HepG2 (cell line): ENCODE measurements around the gene STYX. TPM values are rescaled to one million over a fixed set of nuclear protein-coding genes. Genes with fewer than 3 reads are reported as not detected.

Source experiments
- ATF7-NPFF ChIP-seq: sonication (generic); formaldehyde crosslinking; IDR thresholded peaks from 2 replicates; pipeline ENCODE4 v1.8.1; 2023; ENCODE audit warnings: mild to moderate bottlenecking, low read depth, missing genetic modification reagents, moderate library complexity
- ATM ChIP-seq: fragments of 450-650 bp; IDR thresholded peaks from 2 replicates; pipeline ENCODE4 v1.7.1; 2017; ENCODE audit warnings: mild to moderate bottlenecking, borderline replicate concordance
- CREM ChIP-seq, 2 experiments: sonication (generic) in 1 of 2; formaldehyde crosslinking in 1 of 2; IDR thresholded peaks; 2 replicates each; pipeline versions ENCODE4 v1.4.0 to v1.6.1; 2016 to 2020; ENCODE audit warnings: antibody characterized with exemption in 1 of 2, mild to moderate bottlenecking in 1 of 2, missing genetic modification reagents in 1 of 2
- FOSL2 ChIP-seq: sonication (generic); formaldehyde crosslinking; IDR thresholded peaks from 2 replicates; pipeline ENCODE4 v1.4.0; 2020; ENCODE audit warnings: missing genetic modification reagents
- HDAC6 ChIP-seq: fragments of 200-600 bp; sonication (generic); IDR thresholded peaks from 2 replicates; pipeline ENCODE4 v1.7.0; 2017; ENCODE audit warnings: mild to moderate bottlenecking, antibody characterized with exemption, low read length, low read depth
- IRF2 ChIP-seq: IDR thresholded peaks from 2 replicates; pipeline ENCODE4 v1.6.1; 2018; ENCODE audit warnings: missing genetic modification reagents, missing compliant biosample characterization
- JUND ChIP-seq: sonication (generic); formaldehyde crosslinking; IDR thresholded peaks from 2 replicates; pipeline ENCODE4 v1.8.0; 2022; ENCODE audit warnings: mild to moderate bottlenecking, missing genetic modification reagents
- KDM2A ChIP-seq: sonication (generic); formaldehyde crosslinking; IDR thresholded peaks from 2 replicates; pipeline ENCODE4 v1.4.0; 2020; ENCODE audit warnings: low read depth, missing genetic modification reagents, borderline replicate concordance
- MTF1 ChIP-seq: sonication (generic); formaldehyde crosslinking; IDR thresholded peaks from 2 replicates; pipeline ENCODE4 v1.5.0; 2020; ENCODE audit warnings: missing genetic modification reagents
- NCOA5 ChIP-seq: sonication (generic); formaldehyde crosslinking; IDR thresholded peaks from 2 replicates; pipeline ENCODE4 v1.4.0; 2020; ENCODE audit warnings: missing genetic modification reagents
- NFATC3 ChIP-seq: sonication (generic); formaldehyde crosslinking; IDR thresholded peaks from 2 replicates; pipeline ENCODE4 v1.5.1; 2020; ENCODE audit warnings: mild to moderate bottlenecking, missing genetic modification reagents
- NPAS2 ChIP-seq: sonication (generic); formaldehyde crosslinking; IDR thresholded peaks from 2 replicates; pipeline ENCODE4 v1.8.0; 2022; ENCODE audit warnings: mild to moderate bottlenecking, missing genetic modification reagents, borderline replicate concordance
- PRPF4 ChIP-seq: fragments of 200-400 bp; formaldehyde crosslinking; IDR thresholded peaks from 2 replicates; pipeline ENCODE4 v1.6.1; 2016; ENCODE audit warnings: low read length, low read depth; ENCODE audit not compliant: poor library complexity, severe bottlenecking
- RXRA ChIP-seq: sonication (generic); formaldehyde crosslinking; IDR thresholded peaks from 2 replicates; pipeline ENCODE4 v1.5.1; 2020; ENCODE audit warnings: missing genetic modification reagents
- SP4 ChIP-seq: sonication (generic); formaldehyde crosslinking; IDR thresholded peaks from 2 replicates; pipeline ENCODE4 v1.8.1; 2023; ENCODE audit warnings: mild to moderate bottlenecking, missing genetic modification reagents
- SUZ12 ChIP-seq: fragments of 150-350 bp; IDR thresholded peaks from 2 replicates; pipeline ENCODE4 v1.6.1; 2014; ENCODE audit warnings: low read depth, low read length
- WIZ ChIP-seq: sonication (generic); formaldehyde crosslinking; IDR thresholded peaks from 2 replicates; pipeline ENCODE4 v1.5.1; 2020; ENCODE audit warnings: mild to moderate bottlenecking, missing genetic modification reagents
- ZBTB26 ChIP-seq: IDR thresholded peaks from 2 replicates; pipeline ENCODE4 v1.6.1; 2016; ENCODE audit warnings: missing compliant biosample characterization, missing genetic modification reagents, borderline replicate concordance
- ZFAT ChIP-seq: sonication (generic); formaldehyde crosslinking; conservative IDR thresholded peaks from 2 replicates; pipeline ENCODE4 v1.8.1; 2023; ENCODE audit warnings: missing genetic modification reagents, inconsistent platforms
- ZNF160 ChIP-seq: sonication (generic); formaldehyde crosslinking; IDR thresholded peaks from 2 replicates; pipeline ENCODE4 v1.8.0; 2022; ENCODE audit warnings: mild to moderate bottlenecking, inconsistent platforms, missing genetic modification reagents
- ZNF207 ChIP-seq: fragments of 450-650 bp; IDR thresholded peaks from 2 replicates; pipeline ENCODE4 v1.6.1; 2016; ENCODE audit warnings: antibody characterized with exemption, borderline replicate concordance
- ZNF225 ChIP-seq: sonication (generic); formaldehyde crosslinking; IDR thresholded peaks from 2 replicates; pipeline ENCODE4 v1.4.0; 2020; ENCODE audit warnings: mild to moderate bottlenecking, missing genetic modification reagents
- ZNF232 ChIP-seq: sonication (generic); formaldehyde crosslinking; IDR thresholded peaks from 2 replicates; pipeline ENCODE4 v1.4.0; 2020; ENCODE audit warnings: missing genetic modification reagents, borderline replicate concordance
- ZNF430 ChIP-seq: sonication (generic); formaldehyde crosslinking; IDR thresholded peaks from 2 replicates; pipeline ENCODE4 v1.9.0; 2021; ENCODE audit warnings: mild to moderate bottlenecking, missing genetic modification reagents
- ZNF564 ChIP-seq: sonication (generic); formaldehyde crosslinking; IDR thresholded peaks from 2 replicates; pipeline ENCODE4 v1.8.1; 2023; ENCODE audit warnings: mild to moderate bottlenecking, missing genetic modification reagents
- ZNF605 ChIP-seq: sonication (generic); formaldehyde crosslinking; IDR thresholded peaks from 2 replicates; pipeline ENCODE4 v1.8.0; 2022; ENCODE audit warnings: mild to moderate bottlenecking, missing genetic modification reagents
- ZNF615 ChIP-seq: sonication (generic); formaldehyde crosslinking; IDR thresholded peaks from 2 replicates; pipeline ENCODE4 v1.5.0; 2020; ENCODE audit warnings: mild to moderate bottlenecking, missing genetic modification reagents, borderline replicate concordance
- ZNF75D ChIP-seq: sonication (generic); formaldehyde crosslinking; IDR thresholded peaks from 2 replicates; pipeline ENCODE4 v1.8.1; 2023; ENCODE audit warnings: missing genetic modification reagents, mild to moderate bottlenecking, borderline replicate concordance
- ZNF776 ChIP-seq: sonication (generic); formaldehyde crosslinking; IDR thresholded peaks from 2 replicates; pipeline ENCODE4 v1.4.0; 2020; ENCODE audit warnings: mild to moderate bottlenecking, missing genetic modification reagents
- ZNF891 ChIP-seq: sonication (generic); formaldehyde crosslinking; IDR thresholded peaks from 2 replicates; pipeline ENCODE4 v1.5.0; 2020; ENCODE audit warnings: mild to moderate bottlenecking, missing genetic modification reagents
- polyA plus RNA-seq, 8 experiments: library from polyadenylated mRNA; depleted of rRNA in 3 of 8; stranded (reverse) in 7 of 8; unstranded in 1 of 8; fragments of >200 nt; fragmentation: Illumina TruSeq in 4 of 8; extraction: Trizol in 4 of 8; gene quantifications; 2 replicates each; pipeline versions ENCODE4 v1.2.1 to v1.2.3, GENCODE V29; 2011 to 2016; ENCODE audit warnings: low read depth in 4 of 8, missing spikeins in 1 of 8, mixed read lengths in 1 of 8; ENCODE audit not compliant: insufficient read depth in 1 of 8
- total RNA-seq, 5 experiments: library from RNA; depleted of rRNA; stranded (reverse); fragments of >200 nt; fragmentation: Illumina TruSeq; extraction: Trizol; gene quantifications; 2 replicates each; pipeline ENCODE4 v1.2.3, GENCODE V29; 2016; ENCODE audit warnings: low read depth in 1 of 5

The STYX gene
- total and polyA plus RNA-seq, 2 of the 13 experiments (the other 11 are each of a cell fraction or from before 2014, with no cell fraction given), result 6.6 to 10.9 TPM

- no peak for TF ChIP-seq ATM
- no peak for TF ChIP-seq PRPF4
- TF ChIP-seq JUND, result no peak
- TF ChIP-seq ZNF207, result no peak
- peak; percentile 19; the same call in 1 of the 2 replicates for TF ChIP-seq IRF2 (CRISPR knock-in tag)
- no peak for TF ChIP-seq NFATC3 (CRISPR knock-in tag)
- no peak for TF ChIP-seq ZNF75D (CRISPR knock-in tag)
- peak; percentile 85 for TF ChIP-seq ZNF605 (CRISPR knock-in tag)
- TF ChIP-seq NPAS2 (CRISPR knock-in tag), result no peak
- TF ChIP-seq FOSL2 (CRISPR knock-in tag), result peak; percentile 42; the same call in 1 of the 2 replicates
- TF ChIP-seq SUZ12, result no peak
- TF ChIP-seq KDM2A, result peak; percentile 89
- TF ChIP-seq ZNF564 (CRISPR knock-in tag), result peak; percentile 72
- peak; percentile 87; the same call in 1 of the 2 replicates for TF ChIP-seq ZNF232
- TF ChIP-seq SP4 (CRISPR knock-in tag), result peak; percentile 96
- TF ChIP-seq ZNF776 (CRISPR knock-in tag), result peak; percentile 86
- TF ChIP-seq ATF7-NPFF, result peak; percentile 83
- 0 out of 2 replicates have a peak, but pooled peaks have one; percentile 13 for TF ChIP-seq CREM (IDR thresholded peaks at IDR 0.05)
- TF ChIP-seq CREM (CRISPR knock-in tag; IDR thresholded peaks at IDR 0.05), result no peak
- peak; percentile 82; the same call in 1 of the 2 replicates for TF ChIP-seq ZNF430
- peak; percentile 43; the same call in 1 of the 2 replicates for TF ChIP-seq ZNF160 (CRISPR knock-in tag)
- TF ChIP-seq WIZ (CRISPR knock-in tag), result no peak
- TF ChIP-seq ZNF615, result 0 out of 2 replicates have a peak, but pooled peaks have one; percentile 52
- no peak; the same call in 1 of the 2 replicates for TF ChIP-seq ZBTB26
- no peak for TF ChIP-seq NCOA5 (CRISPR knock-in tag)
- TF ChIP-seq ZFAT, result peak; percentile 87; the same call in 1 of the 2 replicates
- TF ChIP-seq HDAC6, result no peak
- TF ChIP-seq ZNF891 (CRISPR knock-in tag), result no peak
- TF ChIP-seq MTF1 (CRISPR knock-in tag), result no peak
- peak; percentile 72 for TF ChIP-seq RXRA
- peak; percentile 90 for TF ChIP-seq ZNF225 (CRISPR knock-in tag)
Observed at GRCh38 chr14:52791223-52792096, 61.5 kb downstream of the STYX start, which contains the start of gene GNPNAT1 (continued).
